ENCODE measurements around the gene GGA1. TPM values are rescaled to one million over a fixed set of nuclear protein-coding genes. Genes with fewer than 3 reads are reported as not detected.

The GGA1 gene
- total RNA-seq, 1 donor from 2014 or later, result 132 TPM

GRCh38 chr22:37672920-37673455, 64.4 kb downstream of the GGA1 start:
- peaks cover 11% of the 10 kb centered on the region for H3K27me3 Mint-ChIP-seq
- H3K9me3 Mint-ChIP-seq (ENCODE audit: low read depth), result no peaks in the 10 kb centered on the region
- H3K4me3 Mint-ChIP-seq (ENCODE audit: low read depth), result no peak overlapping the region
- no peak for DNase-seq (ENCODE audit: low spot score, unreplicated experiment)
- peaks cover 1% of the 10 kb centered on the region for H3K4me1 Mint-ChIP-seq (ENCODE audit: low read depth)
- H3K36me3 Mint-ChIP-seq (ENCODE audit: insufficient read depth), result no peaks in the 10 kb centered on the region
- no peak for TF ChIP-seq CTCF (IDR thresholded peaks at IDR 0.05; ENCODE audit: unreplicated experiment)
- no peak overlapping the region for H3K27ac Mint-ChIP-seq

- Mint-ChIP-seq H3K27ac (no peak overlapping the region), H3K4me1 (ENCODE audit: low read depth) (peaks cover 1% of the 10 kb centered on the region), H3K9me3 (ENCODE audit: low read depth) (no peaks in the 10 kb centered on the region), H3K27me3 (peaks cover 13% of the 10 kb centered on the region), H3K4me3 (ENCODE audit: low read depth) (no peak overlapping the region), H3K36me3 (ENCODE audit: insufficient read depth) (no peaks in the 10 kb centered on the region)
- DNase-seq (ENCODE audit: low spot score, unreplicated experiment), result no peak
- no peak for TF ChIP-seq CTCF (IDR thresholded peaks at IDR 0.05; ENCODE audit: unreplicated experiment)
These were observed 65.6 kb downstream of the GGA1 start for GRCh38 chr22:37674248-37674647.

- Mint-ChIP-seq H3K4me3 (ENCODE audit: low read depth) (no peak within 1 kb of the TSS), H3K27ac (no peak within 1 kb of the TSS), H3K27me3 (peaks cover 17% of the 10 kb centered on the region), H3K4me1 (ENCODE audit: low read depth) (peaks cover 1% of the 10 kb centered on the region), H3K36me3 (ENCODE audit: insufficient read depth) (no peaks in the 10 kb centered on the region), H3K9me3 (ENCODE audit: low read depth) (no peaks in the 10 kb centered on the region)
- no peak for DNase-seq (ENCODE audit: low spot score, unreplicated experiment)
- TF ChIP-seq CTCF (IDR thresholded peaks at IDR 0.05; ENCODE audit: unreplicated experiment), result no peak
These were observed 66.6 kb downstream of the GGA1 start, which contains the start of gene LGALS1 for GRCh38 chr22:37674951-37675929. Gene LGALS1, plus strand, starts transcription at chr22:37675636. Its CDS starts 67 bp downstream, at chr22:37675703.

GRCh38 chr22:37675930-37676735, 67.5 kb downstream of the GGA1 start:
- no peak for DNase-seq (ENCODE audit: low spot score, unreplicated experiment)
- Mint-ChIP-seq H3K9me3 (ENCODE audit: low read depth) (no peaks in the 10 kb centered on the region), H3K36me3 (ENCODE audit: insufficient read depth) (no peaks in the 10 kb centered on the region)

More at GRCh38 chr22:37675930-37676735, 67.5 kb downstream of the GGA1 start:
- TF ChIP-seq CTCF (IDR thresholded peaks at IDR 0.05; ENCODE audit: unreplicated experiment), result no peak
- H3K4me3 Mint-ChIP-seq (ENCODE audit: low read depth), result no peak overlapping the region
- peaks cover 17% of the 10 kb centered on the region for H3K27me3 Mint-ChIP-seq
- H3K27ac Mint-ChIP-seq, result no peak overlapping the region
- peaks cover 1% of the 10 kb centered on the region for H3K4me1 Mint-ChIP-seq (ENCODE audit: low read depth)
